Astrocyte of the spinal cord (primary cell): ENCODE data around the gene LPGAT1.
"Not testable (repeated sequence)": the region's sequence is repeated elsewhere in the genome, so short reads cannot be mapped to it uniquely, and the experiment has no call there.

Experiments
- DNase-seq: peaks from one replicate; pipeline ENCODE4 v3.0.0; 2011; ENCODE audit warnings: low read depth, low spot score
- H3K4me3 ChIP-seq: 2 replicates; pipeline ENCODE4 v1.5.1; 2011; ENCODE audit warnings: low read depth, mild to moderate bottlenecking, low read length, moderate library complexity
- CTCF ChIP-seq: IDR thresholded peaks from 2 replicates; pipeline ENCODE4 v1.5.1; 2012; ENCODE audit warnings: low read depth, mild to moderate bottlenecking, low read length, inconsistent platforms
- in situ Hi-C: cut with HindIII; loops from 2 replicates; pipeline ENCODE4 v1.10.0; 2017; ENCODE audit warnings: low sequenced_read_pairs

LPGAT1 gene

DNA sequence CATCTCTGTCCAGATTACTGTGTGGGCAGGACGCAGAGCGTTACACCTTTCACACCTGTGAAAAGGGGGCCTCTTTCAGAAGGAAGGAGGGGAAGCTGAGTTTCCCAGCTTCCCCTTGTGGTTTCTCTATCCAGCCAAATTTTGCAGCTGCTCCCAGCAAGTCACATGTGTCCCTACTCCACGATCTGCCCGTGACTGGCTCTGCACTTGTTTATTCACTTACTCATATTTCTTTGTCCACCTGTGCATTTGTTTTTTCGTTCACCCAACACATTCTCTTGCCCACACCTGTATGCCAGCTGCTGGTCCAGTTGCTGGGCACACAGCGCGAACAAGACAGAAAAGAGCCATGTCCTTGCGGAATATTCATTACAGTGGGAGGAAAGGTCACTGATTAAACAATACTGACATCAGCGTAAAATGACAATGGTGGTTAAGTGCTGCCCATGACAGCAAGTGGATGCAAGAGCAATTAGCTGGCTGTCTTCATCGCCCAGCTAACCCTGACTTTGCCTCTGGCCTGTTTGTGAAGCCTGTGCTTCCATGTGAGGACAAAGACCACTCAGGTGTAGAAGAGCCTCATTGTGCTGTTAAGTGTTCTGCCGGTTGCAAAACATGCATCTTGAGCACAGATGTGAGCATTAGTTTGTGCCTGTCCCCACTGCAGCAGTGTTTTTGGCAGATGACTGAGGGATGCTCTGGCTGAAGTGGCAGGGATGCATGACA, 126.6 kb downstream of the LPGAT1 start:
- DNase-seq = no peak
- no peak overlapping the region for H3K4me3 ChIP-seq
- in situ Hi-C loops = no loop called here
- no peak for TF ChIP-seq CTCF

DNA sequence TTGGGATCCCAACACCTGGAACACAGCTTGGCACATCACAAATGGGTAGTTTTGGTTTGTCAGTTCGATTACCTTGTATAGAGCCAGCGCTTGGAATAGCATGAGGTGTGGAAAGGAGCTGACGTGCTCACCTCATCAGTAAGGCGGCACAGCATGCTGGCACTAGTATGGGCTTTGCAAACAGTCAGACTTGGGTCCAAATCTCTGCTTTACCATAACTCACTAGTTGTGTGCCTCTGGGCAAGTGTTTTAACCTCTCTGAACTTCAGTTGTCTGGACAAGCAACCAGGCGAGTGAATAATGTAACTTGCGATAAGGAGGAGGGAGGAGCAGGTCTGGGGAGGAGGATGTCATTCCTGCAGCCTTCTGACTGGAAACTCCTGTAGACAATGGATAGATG, 128.8 kb downstream of the LPGAT1 start:
- DNase-seq = no peak
- in situ Hi-C loops = no loop called here
- TF ChIP-seq CTCF = no peak
- H3K4me3 ChIP-seq = no peak overlapping the region

DNA sequence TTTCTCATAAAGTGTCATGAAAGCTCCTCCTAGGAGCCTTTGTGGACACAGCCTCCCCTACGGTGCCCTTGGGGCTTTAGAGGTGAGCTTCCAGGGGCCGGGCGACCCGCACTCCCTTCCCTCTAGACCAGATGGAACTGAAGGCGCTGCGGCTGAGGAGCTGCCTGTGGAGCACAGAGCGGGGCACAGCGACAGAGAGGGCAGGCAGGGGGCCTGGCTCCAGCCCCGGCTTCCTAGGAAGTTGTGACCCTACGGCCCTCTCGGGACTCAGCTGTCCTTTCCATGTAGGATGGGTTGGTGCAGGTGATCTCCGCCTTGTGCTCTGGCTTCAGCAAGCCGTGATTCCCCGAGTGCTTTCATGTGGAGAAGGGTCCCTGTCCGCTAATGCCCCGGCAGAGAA, 131.5 kb downstream of the LPGAT1 start:
- no peak for TF ChIP-seq CTCF
- H3K4me3 ChIP-seq = no peak overlapping the region
- no peak for DNase-seq
- in situ Hi-C loops = no loop called here

DNA sequence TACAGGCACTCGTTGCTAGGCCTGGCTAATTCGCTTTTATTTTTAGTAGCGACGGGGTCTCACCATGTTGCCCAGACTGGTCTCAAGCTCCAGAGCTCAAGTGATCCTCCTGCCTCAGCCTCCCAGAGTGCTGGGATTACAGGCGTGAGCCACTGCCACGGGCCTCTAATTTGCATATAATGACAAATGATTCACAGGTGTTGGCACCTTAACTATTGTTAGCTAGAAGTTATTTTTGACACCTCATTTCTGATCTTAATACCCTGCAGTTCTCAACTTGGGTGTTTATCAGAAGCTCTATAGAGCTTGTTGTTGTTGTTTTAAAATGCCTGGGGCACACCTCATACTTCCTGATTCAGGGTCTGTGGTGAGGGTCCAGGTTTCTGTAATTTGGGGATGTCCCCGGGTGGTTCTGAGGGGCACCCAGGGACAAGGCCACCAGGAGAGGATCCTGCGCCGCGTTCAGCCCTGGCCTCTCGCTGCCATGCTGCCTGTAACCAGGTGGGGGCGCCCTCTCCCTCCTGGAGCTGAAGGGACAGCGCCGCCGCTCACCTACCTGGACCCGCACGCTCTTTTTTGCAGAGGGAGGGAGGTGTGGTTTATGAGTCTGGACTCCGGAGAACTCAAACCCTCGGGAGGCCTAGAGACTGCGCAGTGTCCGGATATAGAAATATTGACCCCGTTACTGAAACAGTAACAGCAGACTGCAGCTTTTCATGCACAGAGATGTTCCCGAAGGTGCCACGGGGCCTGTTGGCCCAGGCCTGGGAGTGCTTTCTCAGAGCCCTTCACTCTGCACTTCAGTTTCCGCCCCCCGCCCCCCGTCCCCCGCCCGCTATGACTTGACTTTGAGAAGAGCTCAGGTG, 132.2 kb downstream of the LPGAT1 start:
- H3K4me3 ChIP-seq = peak overlapping the region; percentile 13
- DNase-seq = peak; percentile 52
- TF ChIP-seq CTCF = peak; percentile 99
- in situ Hi-C loops = no loop called here

GRCh38 chr1:211697356-211697755, 133.2 kb downstream of the LPGAT1 start:
- no peak for TF ChIP-seq CTCF
- in situ Hi-C loops = no loop called here
- DNase-seq = no peak
- no peak overlapping the region for H3K4me3 ChIP-seq

DNA sequence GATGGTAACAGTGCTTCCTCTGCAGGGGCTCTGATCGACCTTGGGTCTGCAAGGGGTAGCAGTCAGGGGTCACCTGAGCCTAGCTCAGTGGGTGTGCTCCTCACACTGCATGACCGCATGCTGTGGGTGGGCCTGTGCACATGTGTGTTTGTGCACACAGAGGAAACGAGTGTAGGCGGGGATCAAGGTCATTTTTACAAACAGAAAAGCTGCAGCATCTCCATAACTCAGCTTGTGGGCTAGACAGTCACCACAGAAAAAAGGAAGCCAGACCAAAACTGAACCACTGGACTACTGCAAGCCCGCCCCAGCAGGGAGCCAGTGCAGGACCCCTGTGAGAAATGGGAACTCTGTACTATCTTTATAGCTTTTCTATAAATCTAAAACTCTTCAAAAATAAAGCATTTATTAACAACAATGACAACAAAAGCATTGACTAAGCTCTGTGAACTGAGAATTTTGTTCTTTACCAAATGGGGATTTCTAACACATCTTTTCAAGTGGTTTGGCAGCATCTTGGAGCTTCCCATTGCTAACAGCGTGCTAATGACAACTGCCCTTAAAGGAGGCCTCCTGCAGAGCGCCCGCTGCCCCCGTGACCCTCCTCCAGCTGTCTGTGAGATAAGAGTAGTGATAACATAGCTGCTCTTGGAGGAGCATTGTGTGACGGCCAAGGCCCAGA, 135.3 kb downstream of the LPGAT1 start:
- in situ Hi-C loops = no loop called here
- no peak for DNase-seq
- no peak for TF ChIP-seq CTCF

GRCh38 chr1:211693911-211694310, 136.7 kb downstream of the LPGAT1 start:
- in situ Hi-C loops, DNase-seq, H3K4me3 ChIP-seq: not testable (repeated sequence)

More for the DNA sequence above, 135.3 kb downstream of the LPGAT1 start:
- no peak overlapping the region for H3K4me3 ChIP-seq
